DOHH2 (cell line): ENCODE data around the gene OR56A5.

Experiments
- H3F3A ChIP-seq: fragments of 200-600 bp; sonication (generic), shearing (Covaris generic); 2 replicates; pipeline ENCODE4 v1.6.0; 2016; ENCODE audit warnings: antibody characterized with exemption, mild to moderate bottlenecking; ENCODE audit not compliant: control insufficient read depth, insufficient read depth
- H3K27ac ChIP-seq: fragments of 200-600 bp; sonication (generic); 2 replicates; pipeline ENCODE4 v1.5.1; 2014; ENCODE audit warnings: low read depth, mild to moderate bottlenecking, low read length, moderate library complexity
- H3K27me3 ChIP-seq: fragments of 200-600 bp; sonication (generic); 2 replicates; pipeline ENCODE4 v1.6.1; 2014; ENCODE audit warnings: mild to moderate bottlenecking, low read length, mixed read lengths; ENCODE audit not compliant: control insufficient read depth
- H3K36me3 ChIP-seq: fragments of 200-600 bp; sonication (generic); 2 replicates; pipeline ENCODE4 v1.6.1; 2014; ENCODE audit warnings: mild to moderate bottlenecking, low read length, moderate library complexity, mixed read lengths; ENCODE audit not compliant: control insufficient read depth
- H3K4me1 ChIP-seq: fragments of 200-600 bp; sonication (generic); 2 replicates; pipeline ENCODE4 v1.6.1; 2014; ENCODE audit warnings: mild to moderate bottlenecking, low read length, mixed read lengths; ENCODE audit not compliant: control insufficient read depth
- H3K4me2 ChIP-seq: fragments of 200-600 bp; sonication (generic); 2 replicates; pipeline ENCODE4 v1.6.0; 2014; ENCODE audit warnings: mild to moderate bottlenecking, low read length, moderate library complexity
- H3K4me3 ChIP-seq: fragments of 200-600 bp; sonication (generic); 2 replicates; pipeline ENCODE4 v1.5.1; 2014; ENCODE audit warnings: mild to moderate bottlenecking, low read length, mixed read lengths
- H3K79me2 ChIP-seq: fragments of 200-600 bp; sonication (generic); 2 replicates; pipeline ENCODE4 v1.6.1; 2014; ENCODE audit warnings: mild to moderate bottlenecking, low read length, mixed read lengths; ENCODE audit not compliant: control insufficient read depth
- H3K9me2 ChIP-seq: fragments of 200-600 bp; sonication (generic); replicated peaks from 2 replicates; pipeline ENCODE4 v1.6.1; 2014; ENCODE audit warnings: mild to moderate bottlenecking, low read length, mixed read lengths; ENCODE audit not compliant: control insufficient read depth
- H3K9me3 ChIP-seq: fragments of 200-600 bp; sonication (generic); 2 replicates; pipeline ENCODE4 v1.6.1; 2014; ENCODE audit warnings: antibody characterized with exemption, low read length, mixed read lengths; ENCODE audit not compliant: control insufficient read depth, insufficient read depth
- H4K20me1 ChIP-seq: fragments of 200-600 bp; sonication (generic); 2 replicates; pipeline ENCODE4 v1.6.0; 2014; ENCODE audit warnings: low read depth, mild to moderate bottlenecking, antibody characterized with exemption, low read length, moderate library complexity; ENCODE audit not compliant: control insufficient read depth, insufficient read depth
- EZH2phosphoT487 ChIP-seq: fragments of 200-600 bp; sonication (generic); IDR thresholded peaks from 2 replicates; pipeline ENCODE4 v1.6.1; 2017; ENCODE audit warnings: borderline replicate concordance, mild to moderate bottlenecking, antibody characterized with exemption, low read length, moderate library complexity, mixed read lengths
- TF ChIP-seq, protein P1 (sequence below): fragments of 200-600 bp; sonication (generic); IDR thresholded peaks from one replicate; pipeline ENCODE4 v1.5.1; 2014; ENCODE audit warnings: antibody characterized with exemption, mild to moderate bottlenecking, low read depth, low read length; ENCODE audit not compliant: poor library complexity, severe bottlenecking

OR56A5 gene

DNA sequence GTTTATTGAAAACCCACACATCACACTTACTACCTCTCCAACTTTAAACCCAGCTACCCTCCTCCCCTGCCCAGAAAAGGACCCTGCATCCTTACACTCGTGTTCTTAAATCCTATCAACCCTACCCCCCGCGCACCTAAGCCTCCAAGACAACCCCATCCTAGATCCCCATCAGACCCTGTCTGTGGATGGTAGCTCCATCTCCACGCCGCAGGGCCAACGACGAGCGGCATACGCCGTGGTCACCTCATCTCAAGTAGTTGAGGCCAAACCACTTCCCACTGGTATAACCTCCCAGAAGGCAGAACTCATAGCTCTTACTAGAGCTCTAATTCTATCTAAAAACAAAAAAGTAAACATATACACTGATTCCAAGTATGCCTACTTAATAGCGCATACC lies 35.6 kb downstream of the OR56A5 start:
- Histone ChIP-seq H3K36me3 (no peaks in the 10 kb centered on the region), H3K4me2 (no peak overlapping the region), H3K9me2 (no peaks in the 10 kb centered on the region), H3K4me3 (no peak overlapping the region), H3K9me3 (peaks cover 11% of the 10 kb centered on the region; the same call in 1 of the 2 replicates), H3K79me2 (no peaks in the 10 kb centered on the region), H3K4me1 (no peaks in the 10 kb centered on the region), H4K20me1 (no peaks in the 10 kb centered on the region), H3F3A (no peaks in the 10 kb centered on the region), H3K27ac (no peak overlapping the region), H3K27me3 (no peaks in the 10 kb centered on the region)
- TF ChIP-seq, protein P1, sequence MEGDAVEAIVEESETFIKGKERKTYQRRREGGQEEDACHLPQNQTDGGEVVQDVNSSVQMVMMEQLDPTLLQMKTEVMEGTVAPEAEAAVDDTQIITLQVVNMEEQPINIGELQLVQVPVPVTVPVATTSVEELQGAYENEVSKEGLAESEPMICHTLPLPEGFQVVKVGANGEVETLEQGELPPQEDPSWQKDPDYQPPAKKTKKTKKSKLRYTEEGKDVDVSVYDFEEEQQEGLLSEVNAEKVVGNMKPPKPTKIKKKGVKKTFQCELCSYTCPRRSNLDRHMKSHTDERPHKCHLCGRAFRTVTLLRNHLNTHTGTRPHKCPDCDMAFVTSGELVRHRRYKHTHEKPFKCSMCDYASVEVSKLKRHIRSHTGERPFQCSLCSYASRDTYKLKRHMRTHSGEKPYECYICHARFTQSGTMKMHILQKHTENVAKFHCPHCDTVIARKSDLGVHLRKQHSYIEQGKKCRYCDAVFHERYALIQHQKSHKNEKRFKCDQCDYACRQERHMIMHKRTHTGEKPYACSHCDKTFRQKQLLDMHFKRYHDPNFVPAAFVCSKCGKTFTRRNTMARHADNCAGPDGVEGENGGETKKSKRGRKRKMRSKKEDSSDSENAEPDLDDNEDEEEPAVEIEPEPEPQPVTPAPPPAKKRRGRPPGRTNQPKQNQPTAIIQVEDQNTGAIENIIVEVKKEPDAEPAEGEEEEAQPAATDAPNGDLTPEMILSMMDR: no peak
- TF ChIP-seq EZH2phosphoT487: no peak

DNA sequence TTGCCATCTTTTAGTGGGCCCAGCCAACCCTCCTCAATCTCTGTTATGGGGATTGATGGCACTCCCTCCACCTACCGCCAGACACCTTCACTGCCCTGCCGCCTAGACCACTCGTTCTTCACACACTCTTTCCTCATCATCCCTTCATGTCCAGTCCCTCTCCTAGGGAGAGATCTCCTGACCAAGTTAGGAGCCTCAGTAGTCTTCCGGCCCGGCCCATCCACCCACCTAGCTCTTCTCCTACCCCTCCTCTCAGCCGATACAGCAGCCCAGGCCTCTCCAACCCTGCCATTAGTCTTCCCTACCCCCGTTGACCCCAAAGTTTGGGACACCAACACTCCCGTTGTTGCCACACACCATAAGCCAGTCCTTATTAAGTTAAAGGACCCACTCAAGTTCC lies 37.2 kb downstream of the OR56A5 start:
- no peak overlapping the region for H3K27ac ChIP-seq
- TF ChIP-seq, protein P1: no peak
- no peaks in the 10 kb centered on the region for H3K4me1 ChIP-seq
- peaks cover 11% of the 10 kb centered on the region; the same call in 1 of the 2 replicates for H3K9me3 ChIP-seq
- H3K4me2 ChIP-seq: no peak overlapping the region
- no peak overlapping the region for H3K4me3 ChIP-seq
- no peaks in the 10 kb centered on the region for H3K27me3 ChIP-seq
- H3K79me2 ChIP-seq: no peaks in the 10 kb centered on the region
- no peaks in the 10 kb centered on the region for H3K36me3 ChIP-seq
- no peaks in the 10 kb centered on the region for H3F3A ChIP-seq
- no peaks in the 10 kb centered on the region for H4K20me1 ChIP-seq
- no peaks in the 10 kb centered on the region for H3K9me2 ChIP-seq

DNA sequence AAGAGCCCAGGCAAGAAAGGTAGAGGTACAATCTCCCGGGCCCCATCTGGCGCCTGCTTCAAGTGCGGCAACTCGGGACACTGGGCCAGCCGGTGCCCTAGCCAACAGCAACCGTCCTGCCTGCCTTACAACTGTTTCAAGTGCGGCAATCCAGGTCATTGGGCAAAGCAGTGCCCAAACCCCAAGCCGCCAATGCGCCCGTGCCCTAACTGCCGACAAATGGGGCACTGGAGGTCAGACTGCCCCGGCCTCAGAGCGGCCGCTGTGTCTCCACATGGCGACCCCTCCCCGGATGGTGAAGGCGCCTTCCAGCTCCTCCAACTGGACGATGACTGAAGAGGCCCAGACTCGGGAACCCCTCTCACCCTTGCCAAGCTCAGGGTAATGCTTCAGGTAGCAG lies 37.7 kb downstream of the OR56A5 start:
- H3K9me3 ChIP-seq: peaks cover 11% of the 10 kb centered on the region; the same call in 1 of the 2 replicates
- no peak overlapping the region for H3K4me2 ChIP-seq
- no peaks in the 10 kb centered on the region for H3K4me1 ChIP-seq
- H3K79me2 ChIP-seq: no peaks in the 10 kb centered on the region
- H3K27me3 ChIP-seq: no peaks in the 10 kb centered on the region
- H3K4me3 ChIP-seq: no peak overlapping the region
- no peaks in the 10 kb centered on the region for H3F3A ChIP-seq
- TF ChIP-seq, protein P1: no peak
- no peak for TF ChIP-seq EZH2phosphoT487
- H3K9me2 ChIP-seq: no peaks in the 10 kb centered on the region
- no peaks in the 10 kb centered on the region for H4K20me1 ChIP-seq
- no peak overlapping the region for H3K27ac ChIP-seq
- no peaks in the 10 kb centered on the region for H3K36me3 ChIP-seq
